Colonic mucosa (tissue), 4 donors: ENCODE results near the gene SLC25A45. TPM values are rescaled to one million over a fixed set of nuclear protein-coding genes. Genes with fewer than 3 reads are reported as not detected.
"Not testable (repeated sequence)": the region's sequence is repeated elsewhere in the genome, so short reads cannot be mapped to it uniquely, and the experiment has no call there.

ENCODE experiments used
- DNase-seq: peaks from one replicate; pipeline ENCODE4 v3.0.0-alpha.2; 2020
- H3K27ac ChIP-seq: fragments of 200-600 bp; one replicate; pipeline ENCODE4 v1.8.0; 2021
- H3K27me3 ChIP-seq: fragments of 200-600 bp; one replicate; pipeline ENCODE4 v1.8.0; 2021
- H3K36me3 ChIP-seq: fragments of 200-600 bp; one replicate; pipeline ENCODE4 v1.8.0; 2021
- H3K4me1 ChIP-seq: fragments of 200-600 bp; one replicate; pipeline ENCODE4 v1.8.0; 2021; ENCODE audit warnings: mild to moderate bottlenecking
- H3K4me3 ChIP-seq: fragments of 200-600 bp; one replicate; pipeline ENCODE4 v1.8.0; 2021
- H3K9ac ChIP-seq, 2 donors: one replicate each; pipeline ENCODE4 v1.7.0; 2013; ENCODE audit warnings: control low read depth in 2 of 2, low read depth in 2 of 2, low read length in 2 of 2
- H3K9me3 ChIP-seq: fragments of 200-600 bp; one replicate; pipeline ENCODE4 v1.8.0; 2021
- intact Hi-C: fragments of 100-400 bp; cut with DNase I; formaldehyde crosslinking; loops from one replicate; pipeline ENCODE4 v1.14.1; 2022
- total RNA-seq, 2 donors: library from RNA; stranded (reverse); fragmentation: NEBNext Ultra II Directional in 1 of 2; extraction: Animal tissue kit (Norgen Biotek cat#: 25700) in 1 of 2; gene quantifications; one replicate each; pipeline ENCODE4 v1.2.1, GENCODE V29; 2021
- TF ChIP-seq, protein P1 (sequence below): fragments of 200-600 bp; IDR thresholded peaks from one replicate; pipeline ENCODE4 v1.8.0; 2022; ENCODE audit warnings: antibody characterized with exemption, mild to moderate bottlenecking
- donor health status: healthy.
- donor health status: DM: no; HTN: no; CAD: no.
- donor health status: DM: no; HTN: no; CAD: no.

SLC25A45 gene
- total RNA-seq, 2 donors from 2014 or later, result 4.4 to 6.9 TPM

DNA sequence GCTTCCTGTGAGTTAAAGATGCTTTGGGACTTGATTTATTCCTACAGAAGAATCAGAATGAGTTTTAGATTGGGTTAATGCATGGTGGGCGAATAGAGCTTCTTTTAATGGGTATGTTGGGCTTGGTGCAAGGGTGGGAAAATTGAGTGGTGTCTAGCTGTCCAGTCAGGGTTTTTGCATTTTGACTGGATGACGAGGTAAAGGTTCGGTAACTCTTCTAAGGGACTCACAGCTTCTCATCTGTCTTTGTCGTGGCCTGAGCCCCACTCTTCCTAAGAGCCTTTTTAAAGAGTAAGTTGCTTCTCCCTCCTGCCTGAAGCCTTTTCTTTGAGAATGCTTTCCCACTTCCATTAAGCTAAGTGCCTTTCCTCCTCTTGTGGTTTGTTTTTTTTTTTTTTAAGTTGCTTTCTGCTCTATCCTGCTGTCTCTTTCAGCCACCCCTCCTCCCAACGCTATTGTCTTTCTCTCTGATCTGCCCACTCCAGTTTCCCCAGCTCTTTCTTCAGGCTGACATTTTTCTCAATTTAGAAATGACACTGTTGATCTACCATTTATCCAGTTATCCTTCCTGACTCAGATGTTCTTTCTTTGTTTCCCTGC lies 47.6 kb downstream of the SLC25A45 start:
- no peaks in the 10 kb centered on the region for H3K9me3 ChIP-seq
- H3K4me3 ChIP-seq, result peak overlapping the region; percentile 94
- intact Hi-C loops, result no loop called here
- no peaks in the 10 kb centered on the region for H3K27me3 ChIP-seq
- peak overlapping the region; percentile 73 for H3K27ac ChIP-seq
- peak overlapping the region; percentile 87 to 92 for H3K9ac ChIP-seq
- no peak for DNase-seq
- TF ChIP-seq, protein P1, sequence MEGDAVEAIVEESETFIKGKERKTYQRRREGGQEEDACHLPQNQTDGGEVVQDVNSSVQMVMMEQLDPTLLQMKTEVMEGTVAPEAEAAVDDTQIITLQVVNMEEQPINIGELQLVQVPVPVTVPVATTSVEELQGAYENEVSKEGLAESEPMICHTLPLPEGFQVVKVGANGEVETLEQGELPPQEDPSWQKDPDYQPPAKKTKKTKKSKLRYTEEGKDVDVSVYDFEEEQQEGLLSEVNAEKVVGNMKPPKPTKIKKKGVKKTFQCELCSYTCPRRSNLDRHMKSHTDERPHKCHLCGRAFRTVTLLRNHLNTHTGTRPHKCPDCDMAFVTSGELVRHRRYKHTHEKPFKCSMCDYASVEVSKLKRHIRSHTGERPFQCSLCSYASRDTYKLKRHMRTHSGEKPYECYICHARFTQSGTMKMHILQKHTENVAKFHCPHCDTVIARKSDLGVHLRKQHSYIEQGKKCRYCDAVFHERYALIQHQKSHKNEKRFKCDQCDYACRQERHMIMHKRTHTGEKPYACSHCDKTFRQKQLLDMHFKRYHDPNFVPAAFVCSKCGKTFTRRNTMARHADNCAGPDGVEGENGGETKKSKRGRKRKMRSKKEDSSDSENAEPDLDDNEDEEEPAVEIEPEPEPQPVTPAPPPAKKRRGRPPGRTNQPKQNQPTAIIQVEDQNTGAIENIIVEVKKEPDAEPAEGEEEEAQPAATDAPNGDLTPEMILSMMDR, result no peak
- H3K4me1 ChIP-seq, result no peaks in the 10 kb centered on the region
- H3K36me3 ChIP-seq, result no peaks in the 10 kb centered on the region

DNA sequence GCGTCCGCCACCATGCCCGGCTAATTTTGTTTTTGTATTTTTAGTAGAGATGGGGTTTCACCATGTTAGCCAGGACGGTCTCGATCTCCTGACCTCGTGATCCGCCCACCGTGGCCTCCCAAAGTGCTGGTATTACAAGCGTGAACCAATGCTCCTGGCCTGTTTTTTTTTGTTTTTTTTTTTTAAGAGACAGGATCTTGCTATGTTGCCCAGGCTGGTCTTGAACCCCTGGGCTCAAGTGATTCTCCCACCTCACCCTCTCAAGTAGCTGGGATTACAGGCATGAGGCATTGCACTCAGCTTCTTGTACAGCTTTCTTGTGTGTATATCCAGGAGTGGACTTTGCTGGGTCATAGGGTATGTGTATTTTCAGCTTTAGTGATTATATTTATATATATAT lies 49.9 kb downstream of the SLC25A45 start:
- intact Hi-C loops, H3K27me3 ChIP-seq, H3K4me1 ChIP-seq, H3K36me3 ChIP-seq, DNase-seq, H3K4me3 ChIP-seq, H3K9ac ChIP-seq, H3K27ac ChIP-seq, H3K9me3 ChIP-seq: not testable (repeated sequence)

DNA sequence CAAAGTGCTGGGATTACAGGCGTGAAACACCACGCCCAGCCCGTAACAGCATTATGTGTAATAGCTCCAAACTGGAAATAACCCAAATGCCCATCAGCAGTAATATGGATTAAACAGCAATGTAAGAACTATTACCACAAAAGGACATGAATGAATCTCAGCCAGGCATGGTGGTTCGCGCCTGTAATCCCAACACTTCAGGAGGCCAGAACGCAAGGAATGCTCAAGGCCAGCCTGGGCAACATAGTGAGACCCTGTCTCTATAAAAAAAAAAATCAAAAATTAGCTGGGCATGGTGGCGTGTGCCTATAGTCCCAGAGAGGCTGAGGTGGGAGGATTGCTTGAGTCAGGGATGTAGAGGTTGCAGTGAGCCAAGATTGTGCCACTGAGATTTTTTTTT lies 51.9 kb downstream of the SLC25A45 start:
- no peaks in the 10 kb centered on the region for H3K9me3 ChIP-seq
- TF ChIP-seq, protein P1, result no peak
- intact Hi-C loops, result no loop called here
- no peaks in the 10 kb centered on the region for H3K27me3 ChIP-seq
- H3K36me3 ChIP-seq, result no peaks in the 10 kb centered on the region
- H3K27ac ChIP-seq, result no peak overlapping the region
- DNase-seq, result no peak
- no peak overlapping the region for H3K4me3 ChIP-seq
- no peaks in the 10 kb centered on the region for H3K4me1 ChIP-seq
- H3K9ac ChIP-seq, result no peak overlapping the region

DNA sequence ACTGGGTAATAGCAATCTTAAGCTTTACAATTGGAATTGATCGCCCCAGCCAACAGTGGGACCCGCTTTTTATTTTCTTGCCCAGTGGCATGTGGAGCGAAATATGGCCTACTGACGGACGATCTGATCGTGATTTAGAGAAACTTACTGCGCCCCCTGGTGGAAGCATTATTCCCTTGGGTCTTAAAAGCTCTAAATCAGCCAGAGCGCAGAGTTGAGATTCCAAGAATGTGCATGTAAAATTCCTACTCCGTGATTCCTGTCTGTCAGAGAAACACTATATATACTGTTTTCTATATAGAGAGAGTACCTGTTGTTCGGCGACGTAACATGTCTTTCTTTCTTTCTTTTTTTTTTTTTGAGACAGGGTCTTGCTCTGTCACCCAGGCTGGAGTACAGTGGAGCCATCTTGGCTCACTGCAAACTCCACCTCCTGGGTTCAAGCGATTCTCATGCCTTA lies 52.5 kb downstream of the SLC25A45 start:
- no peaks in the 10 kb centered on the region for H3K4me1 ChIP-seq
- no peak overlapping the region for H3K4me3 ChIP-seq
- no peaks in the 10 kb centered on the region for H3K27me3 ChIP-seq
- no peak overlapping the region for H3K9ac ChIP-seq
- intact Hi-C loops, result loop anchor here (2.0 to 10.0 kb wide), 2 partner anchors 53 to 125 kb away; no protein-coding TSS in a partner anchor
- DNase-seq, result peak; percentile 96
- no peaks in the 10 kb centered on the region for H3K36me3 ChIP-seq
- H3K27ac ChIP-seq, result no peak overlapping the region
- TF ChIP-seq, protein P1, result peak; percentile 76
- H3K9me3 ChIP-seq, result no peaks in the 10 kb centered on the region

DNA sequence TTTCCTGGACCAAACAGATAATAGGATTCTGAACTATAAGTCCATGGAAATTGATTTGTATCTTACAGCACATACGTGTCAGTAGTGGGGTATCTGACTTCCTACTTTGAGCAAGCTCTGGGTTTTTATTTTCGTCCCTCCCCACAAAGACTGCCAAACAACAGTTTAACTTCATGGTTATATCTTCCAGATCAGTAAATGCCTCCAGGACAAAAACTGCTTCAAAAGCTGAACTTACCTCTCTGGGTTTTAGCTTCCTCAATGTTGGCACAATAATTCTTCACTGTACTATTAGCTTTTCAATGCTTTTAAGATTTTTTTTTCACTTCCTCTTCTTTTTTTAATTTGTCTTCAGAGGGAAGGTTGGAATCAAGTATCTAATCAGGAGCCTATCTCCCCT lies 53.0 kb downstream of the SLC25A45 start:
- no peaks in the 10 kb centered on the region for H3K27me3 ChIP-seq

DNA sequence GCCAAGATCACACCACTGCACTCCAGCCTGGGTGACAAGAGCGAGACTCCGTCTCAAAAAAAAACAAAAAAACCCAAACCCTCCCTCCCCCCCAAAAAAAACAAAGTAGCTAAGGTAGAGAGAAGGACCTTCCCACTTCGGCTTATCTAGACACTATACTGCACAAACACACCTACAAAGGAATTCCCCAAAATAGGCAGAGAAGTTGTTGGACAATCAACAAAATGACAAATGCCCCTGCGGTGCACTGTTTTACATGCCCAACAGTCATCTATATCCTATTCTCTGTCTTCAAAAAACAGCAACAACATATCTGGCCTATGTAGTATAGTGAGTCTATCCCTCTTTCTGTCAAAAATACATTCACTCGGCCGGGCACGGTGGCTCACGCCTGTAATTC lies 55.4 kb downstream of the SLC25A45 start:
- Histone ChIP-seq H3K4me3 (no peak overlapping the region), H3K27ac (no peak overlapping the region), H3K36me3 (no peaks in the 10 kb centered on the region), H3K9me3 (no peaks in the 10 kb centered on the region), H3K27me3 (no peaks in the 10 kb centered on the region), H3K9ac (peak overlapping the region in 1 of 2 donors; percentile 2), H3K4me1 (no peaks in the 10 kb centered on the region)
- DNase-seq, result no peak
- TF ChIP-seq, protein P1, result no peak
- intact Hi-C loops, result loop anchor here (10.0 kb wide), 1 partner anchor 122 kb away; no protein-coding TSS in a partner anchor

More for the DNA sequence above, 53.0 kb downstream of the SLC25A45 start:
- Histone ChIP-seq H3K9me3 (no peaks in the 10 kb centered on the region), H3K4me1 (no peaks in the 10 kb centered on the region), H3K9ac (no peak overlapping the region), H3K27ac (no peak overlapping the region), H3K36me3 (no peaks in the 10 kb centered on the region), H3K4me3 (no peak overlapping the region)
- TF ChIP-seq, protein P1, result no peak
- intact Hi-C loops, result loop anchor here (2.0 to 10.0 kb wide), 2 partner anchors 53 to 125 kb away; no protein-coding TSS in a partner anchor
- no peak for DNase-seq
